Measurements from ENCODE around the gene MYBPC3. TPM values are rescaled to one million over a fixed set of nuclear protein-coding genes. Genes with fewer than 3 reads are reported as not detected.
A peak's percentile ranks its signal among the peaks of the same experiment; 100 is the strongest.

The MYBPC3 gene
- total RNA-seq, 1 donor from 2014 or later: 2,397 TPM

GRCh38 chr11:47372422-47372821, 19.9 kb upstream of the MYBPC3 start:
- DNase-seq (ENCODE audit: missing footprints) (no peak), ATAC-seq (no peak)
- intact Hi-C loops (cut with DNase I): loop anchor here (10.0 kb wide), 2 partner anchors 182 to 242 kb away; partner anchors contain the start of gene CELF1

GRCh38 chr11:47369676-47370075, 17.2 kb upstream of the MYBPC3 start:
- ATAC-seq (no peak), DNase-seq (ENCODE audit: missing footprints) (no peak)
- intact Hi-C loops (cut with DNase I): loop anchor here (10.0 kb wide), 2 partner anchors 185 to 245 kb away; partner anchors contain the start of gene CELF1

GRCh38 chr11:47366020-47366490, 13.6 kb upstream of the MYBPC3 start:
- intact Hi-C loops (cut with DNase I): no loop called here
- ATAC-seq (no peak), DNase-seq (ENCODE audit: missing footprints) (no peak)

GRCh38 chr11:47361419-47361818, 8.9 kb upstream of the MYBPC3 start:
- ATAC-seq: no peak
- DNase-seq (ENCODE audit: missing footprints): no peak
- intact Hi-C loops (cut with DNase I): no loop called here

GRCh38 chr11:47360341-47360740, 7.8 kb upstream of the MYBPC3 start:
- ATAC-seq: no peak
- intact Hi-C loops (cut with DNase I): no loop called here
- no peak for DNase-seq (ENCODE audit: missing footprints)

GRCh38 chr11:47359586-47359985, 7.1 kb upstream of the MYBPC3 start:
- DNase-seq (ENCODE audit: missing footprints) (no peak), ATAC-seq (no peak)
- intact Hi-C loops (cut with DNase I): loop anchor here (5.0 kb wide), 1 partner anchor 467 kb away; no protein-coding TSS in a partner anchor

- DNase-seq (ENCODE audit: missing footprints) (no peak), ATAC-seq (no peak)
- intact Hi-C loops (cut with DNase I): loop anchor here (5.0 kb wide), 1 partner anchor 467 kb away; no protein-coding TSS in a partner anchor
These were observed 6.7 kb upstream of the MYBPC3 start for GRCh38 chr11:47359162-47359561.

- DNase-seq (ENCODE audit: missing footprints): no peak
- ATAC-seq: no peak
- intact Hi-C loops (cut with DNase I): loop anchor here (5.0 kb wide), 1 partner anchor 466 kb away; no protein-coding TSS in a partner anchor
These were observed 6.2 kb upstream of the MYBPC3 start for GRCh38 chr11:47358731-47359051.

- intact Hi-C loops (cut with DNase I): loop anchor here (5.0 kb wide), 1 partner anchor 466 kb away; no protein-coding TSS in a partner anchor
- ATAC-seq (no peak), DNase-seq (ENCODE audit: missing footprints) (no peak)
These were observed 5.7 kb upstream of the MYBPC3 start for GRCh38 chr11:47357985-47358730.

- intact Hi-C loops (cut with DNase I): loop anchor here (5.0 kb wide), 1 partner anchor 465 kb away; no protein-coding TSS in a partner anchor
- ATAC-seq (no peak), DNase-seq (ENCODE audit: missing footprints) (no peak)
These were observed 4.5 kb upstream of the MYBPC3 start for GRCh38 chr11:47356998-47357329.

- DNase-seq (ENCODE audit: missing footprints) (no peak), ATAC-seq (no peak)
- intact Hi-C loops (cut with DNase I): loop anchor here (5.0 kb wide), 1 partner anchor 464 kb away; no protein-coding TSS in a partner anchor
These were observed 3.9 kb upstream of the MYBPC3 start for GRCh38 chr11:47356129-47356997.

GRCh38 chr11:47355283-47356128, 3.0 kb upstream of the MYBPC3 start:
- intact Hi-C loops (cut with DNase I): loop anchor here (1.0 to 5.0 kb wide), 4 partner anchors 86 to 463 kb away; no protein-coding TSS in a partner anchor
- ATAC-seq: peak; percentile 58
- DNase-seq (ENCODE audit: missing footprints): peak; percentile 95

GRCh38 chr11:47354913-47355282, 2.4 kb upstream of the MYBPC3 start:
- intact Hi-C loops (cut with DNase I): loop anchor here (1.0 to 5.0 kb wide), 4 partner anchors 86 to 463 kb away; no protein-coding TSS in a partner anchor
- ATAC-seq (peak; percentile 6), DNase-seq (ENCODE audit: missing footprints) (no peak)

- intact Hi-C loops (cut with DNase I): no loop called here
- no peak for ATAC-seq
These were observed 1.7 kb upstream of the MYBPC3 start for GRCh38 chr11:47353978-47354774.

GRCh38 chr11:47351156-47352126, 1.1 kb downstream of the MYBPC3 start:
- ATAC-seq (peak; percentile 57), DNase-seq (ENCODE audit: missing footprints) (no peak)
- intact Hi-C loops (cut with DNase I): no loop called here

More at GRCh38 chr11:47353978-47354774, 1.7 kb upstream of the MYBPC3 start:
- DNase-seq (ENCODE audit: missing footprints): no peak

- no peak for ATAC-seq
- DNase-seq (ENCODE audit: missing footprints): no peak
- intact Hi-C loops (cut with DNase I): no loop called here
These were observed 2.2 kb downstream of the MYBPC3 start for GRCh38 chr11:47350315-47350714.

Measured in Right ventricle myocardium inferior (tissue), 1 donor.